ENCODE data around the gene CMKLR1. TPM values are rescaled to one million over a fixed set of nuclear protein-coding genes. Genes with fewer than 3 reads are reported as not detected.

The CMKLR1 gene
- total RNA-seq, 5 donors from 2014 or later (not counting 1 experiment from before 2014, with no cell fraction given): 0.76 to 6.7 (median 0.98) TPM

DNA sequence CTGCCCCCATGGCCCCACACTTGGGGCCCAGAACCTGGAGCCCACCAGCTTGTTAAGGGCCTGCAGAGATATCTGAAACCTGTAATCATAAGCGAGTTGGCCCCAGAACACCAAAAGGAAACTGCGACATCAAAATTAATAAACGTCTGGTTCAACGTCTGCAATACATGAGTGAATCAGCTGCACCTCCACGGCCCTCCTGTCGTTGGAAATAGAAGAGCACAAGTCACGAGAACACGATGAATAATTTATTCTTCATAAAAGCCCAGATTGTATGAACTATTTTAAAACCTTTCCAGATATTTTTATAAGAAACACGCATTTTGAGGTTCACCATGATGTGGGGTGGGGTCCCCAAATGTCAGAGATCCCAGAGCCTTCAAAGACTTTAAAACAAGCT, 9.7 kb upstream of the CMKLR1 start:
- 94% methylated on average over 7 of the region's 9 CpGs for WGBS (ENCODE audit: insufficient coverage)
- no peak overlapping the region for H3K4me3 Mint-ChIP-seq
- POLR2A ChIA-PET: no interaction called here

DNA sequence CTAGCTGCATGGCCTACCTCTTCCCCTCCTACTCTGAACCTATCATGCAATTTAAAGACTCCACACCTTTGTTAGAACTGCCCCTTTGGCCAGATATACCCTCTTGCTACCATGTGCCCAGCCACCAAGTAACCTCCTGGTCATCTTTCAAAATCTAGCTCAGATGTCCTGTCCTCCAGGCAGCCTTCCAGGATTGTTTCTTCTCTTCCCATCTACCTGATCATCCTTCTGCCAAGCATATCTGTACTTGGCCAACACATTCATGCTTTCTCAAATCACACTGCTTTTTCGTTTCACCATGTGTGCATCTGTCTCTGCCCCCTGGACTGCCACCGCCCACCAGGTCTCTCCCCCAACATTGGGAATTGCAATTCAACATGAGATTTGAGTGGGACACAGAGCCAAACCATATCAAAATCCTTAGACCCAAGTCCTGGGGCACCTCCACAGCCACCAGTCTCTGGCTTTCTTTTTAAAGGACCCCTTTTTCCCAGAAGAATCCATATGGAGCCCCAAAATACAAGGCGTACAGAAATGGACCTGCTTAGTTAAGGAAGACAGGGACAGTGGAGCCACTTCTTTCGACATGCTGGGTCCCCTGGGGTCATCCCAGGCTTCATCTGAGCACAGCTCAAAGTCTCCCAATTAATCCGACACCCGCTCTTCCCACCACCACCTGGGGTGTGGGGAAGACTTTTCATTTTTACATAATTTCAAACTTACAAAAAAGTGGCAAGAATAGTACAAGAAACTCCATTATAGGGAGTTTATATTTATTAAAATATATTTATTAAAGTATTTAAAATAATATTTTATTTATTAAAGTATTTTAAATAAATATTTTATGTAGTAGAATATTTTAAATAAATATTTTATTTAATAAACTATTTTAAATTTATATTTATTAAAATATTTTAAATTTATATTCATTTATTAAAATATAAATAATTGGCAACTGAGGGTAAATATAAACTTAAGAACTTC, 7.9 kb upstream of the CMKLR1 start:
- no peak overlapping the region for H3K27ac Mint-ChIP-seq
- CTCF ChIA-PET: no interaction called here

More for the DNA sequence above, 9.7 kb upstream of the CMKLR1 start:
- Mint-ChIP-seq H3K27me3 (peaks cover 0 to 8% of the 10 kb centered on the region in 2 donors), H3K4me1 (no peaks in the 10 kb centered on the region), H3K9me3 (peaks cover 0 to 5% (median 3%) of the 10 kb centered on the region in 3 donors), H3K36me3 (no peaks in the 10 kb centered on the region), H3K27ac (no peak overlapping the region)
- H3K27ac ChIP-seq (ENCODE audit: low read length): no peak overlapping the region
- H3K4me3 ChIP-seq (ENCODE audit: control insufficient read depth in 1 of 2, extremely low read depth in 1 of 2, low read length in 1 of 2): no peak overlapping the region
- no peaks in the 10 kb centered on the region for H3K36me3 ChIP-seq (ENCODE audit: control insufficient read depth in 2 of 2, extremely low read depth in 1 of 2, insufficient read depth in 1 of 2, low read length in 1 of 2)
- H3K4me1 ChIP-seq (ENCODE audit: control insufficient read depth in 1 of 2, extremely low read depth in 1 of 2, insufficient read depth in 2 of 2, low read length in 2 of 2): no peaks in the 10 kb centered on the region
- DNase-seq (no peak), ATAC-seq (replicated peaks in 1 of 4) (no peak)
- CTCF ChIA-PET: no interaction called here
- H3K27me3 ChIP-seq (replicated peaks in 1 of 2; ENCODE audit: control insufficient read depth in 2 of 2, extremely low read depth in 1 of 2, insufficient read depth in 2 of 2, low read length in 1 of 2): peaks cover 0 to 9% of the 10 kb centered on the region in 2 experiments
- no peaks in the 10 kb centered on the region for H3K9me3 ChIP-seq

DNA sequence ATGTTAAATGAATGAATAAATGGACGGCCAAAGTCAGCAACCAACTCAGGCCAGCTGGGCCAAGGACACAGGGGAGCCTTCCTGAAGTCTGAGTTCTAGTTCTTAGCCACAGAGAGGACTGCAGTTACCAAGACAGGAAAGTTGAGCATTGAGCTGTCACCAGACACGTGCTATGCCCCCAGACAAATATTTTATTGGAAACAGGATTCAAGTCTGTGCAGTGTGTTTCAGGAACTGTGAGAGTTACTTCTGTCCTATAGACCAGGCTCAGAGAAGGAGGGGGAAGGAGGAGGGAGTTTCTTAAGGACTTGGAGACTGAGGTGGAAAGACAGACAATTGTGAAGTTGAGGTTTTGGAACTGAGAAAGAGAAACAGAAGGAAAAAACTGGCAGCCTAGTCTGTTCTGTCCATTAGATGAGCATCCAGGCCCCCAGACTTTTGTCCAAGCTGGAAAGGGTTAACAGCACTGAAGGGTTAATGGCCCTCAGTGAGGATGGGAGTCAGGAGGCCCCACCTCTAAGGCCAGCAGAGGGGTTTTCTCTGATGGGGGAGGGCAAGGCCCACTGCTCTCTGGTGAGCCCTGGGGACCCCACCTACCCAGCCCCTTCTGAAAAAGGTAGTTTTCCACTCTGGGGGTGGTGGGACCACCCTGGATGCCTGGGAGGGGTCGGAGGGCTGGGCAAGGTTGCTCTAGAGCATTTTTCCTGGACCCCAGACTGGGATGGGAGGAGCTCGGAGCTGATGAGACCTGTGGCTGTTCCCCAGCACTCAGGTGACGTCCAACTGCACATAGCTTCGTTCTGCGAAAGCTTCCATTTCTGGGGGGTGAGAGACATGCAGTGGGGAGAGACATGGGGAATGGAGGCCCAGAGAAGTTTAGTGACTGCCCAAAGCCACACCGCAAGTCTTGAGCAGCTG, 6.9 kb upstream of the CMKLR1 start:
- Mint-ChIP-seq H3K4me3 (no peak overlapping the region), H3K27ac (no peak overlapping the region), H3K4me1 (no peaks in the 10 kb centered on the region), H3K27me3 (peaks cover 1 to 10% of the 10 kb centered on the region in 2 donors), H3K9me3 (peaks cover 0 to 5% (median 3%) of the 10 kb centered on the region in 3 donors), H3K36me3 (no peaks in the 10 kb centered on the region)
- Histone ChIP-seq H3K9me3 (no peaks in the 10 kb centered on the region), H3K27ac (ENCODE audit: low read length) (no peak overlapping the region), H3K4me1 (ENCODE audit: control insufficient read depth in 1 of 2, extremely low read depth in 1 of 2, insufficient read depth in 2 of 2, low read length in 2 of 2) (no peaks in the 10 kb centered on the region), H3K4me3 (ENCODE audit: control insufficient read depth in 1 of 2, extremely low read depth in 1 of 2, low read length in 1 of 2) (no peak overlapping the region), H3K27me3 (replicated peaks in 1 of 2; ENCODE audit: control insufficient read depth in 2 of 2, extremely low read depth in 1 of 2, insufficient read depth in 2 of 2, low read length in 1 of 2) (peaks cover 0 to 26% of the 10 kb centered on the region in 2 experiments), H3K36me3 (ENCODE audit: control insufficient read depth in 2 of 2, extremely low read depth in 1 of 2, insufficient read depth in 1 of 2, low read length in 1 of 2) (no peaks in the 10 kb centered on the region)
- POLR2A ChIA-PET: no interaction called here
- ATAC-seq (replicated peaks in 1 of 4) (no peak), DNase-seq (no peak)
- CTCF ChIA-PET: no interaction called here
- 47% methylated on average over 3 of the region's 8 CpGs for WGBS (ENCODE audit: insufficient coverage)

More for the DNA sequence above, 7.9 kb upstream of the CMKLR1 start:
- no peak for DNase-seq
- Histone ChIP-seq H3K36me3 (ENCODE audit: control insufficient read depth in 2 of 2, extremely low read depth in 1 of 2, insufficient read depth in 1 of 2, low read length in 1 of 2) (no peaks in the 10 kb centered on the region), H3K27ac (ENCODE audit: low read length) (no peak overlapping the region), H3K9me3 (no peaks in the 10 kb centered on the region), H3K4me3 (ENCODE audit: control insufficient read depth in 1 of 2, extremely low read depth in 1 of 2, low read length in 1 of 2) (no peak overlapping the region), H3K27me3 (replicated peaks in 1 of 2; ENCODE audit: control insufficient read depth in 2 of 2, extremely low read depth in 1 of 2, insufficient read depth in 2 of 2, low read length in 1 of 2) (peaks cover 0 to 24% of the 10 kb centered on the region in 2 experiments), H3K4me1 (ENCODE audit: control insufficient read depth in 1 of 2, extremely low read depth in 1 of 2, insufficient read depth in 2 of 2, low read length in 2 of 2) (no peaks in the 10 kb centered on the region)
- Mint-ChIP-seq H3K27me3 (peaks cover 0 to 8% of the 10 kb centered on the region in 2 donors), H3K9me3 (peaks cover 0 to 5% (median 3%) of the 10 kb centered on the region in 3 donors), H3K4me3 (no peak overlapping the region), H3K36me3 (no peaks in the 10 kb centered on the region), H3K4me1 (no peaks in the 10 kb centered on the region)
- 92% methylated on average over 3 of the region's 6 CpGs for WGBS (ENCODE audit: insufficient coverage)
- ATAC-seq (replicated peaks in 1 of 4): no peak
- POLR2A ChIA-PET: no interaction called here

DNA sequence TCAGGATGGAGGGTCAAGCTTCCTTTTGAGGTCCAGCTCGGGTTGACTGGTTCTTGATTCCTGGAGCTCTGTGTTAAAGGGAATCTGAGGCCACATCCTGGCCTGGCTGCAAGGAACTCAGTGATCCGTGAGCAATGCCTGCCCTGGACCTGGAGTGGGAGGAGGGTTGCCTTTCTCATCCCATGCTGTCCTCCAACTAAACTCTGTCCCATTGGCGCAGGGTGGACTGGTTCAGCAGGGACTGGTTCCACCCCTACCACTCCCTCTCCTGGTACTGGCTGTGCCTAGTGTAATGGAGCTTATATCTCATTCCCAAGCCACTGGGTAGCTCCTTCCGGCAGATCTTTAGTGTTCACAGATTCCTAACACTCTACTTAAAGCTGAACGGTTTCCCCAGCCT, 3.9 kb upstream of the CMKLR1 start:
- Histone ChIP-seq H3K4me3 (ENCODE audit: control insufficient read depth in 1 of 2, extremely low read depth in 1 of 2, low read length in 1 of 2) (no peak overlapping the region), H3K27me3 (replicated peaks in 1 of 2; ENCODE audit: control insufficient read depth in 2 of 2, extremely low read depth in 1 of 2, insufficient read depth in 2 of 2, low read length in 1 of 2) (peaks cover 0 to 37% of the 10 kb centered on the region in 2 experiments), H3K4me1 (ENCODE audit: control insufficient read depth in 1 of 2, extremely low read depth in 1 of 2, insufficient read depth in 2 of 2, low read length in 2 of 2) (peaks cover 0 to 8% of the 10 kb centered on the region in 2 experiments), H3K27ac (ENCODE audit: low read length) (no peak overlapping the region), H3K9me3 (no peaks in the 10 kb centered on the region), H3K36me3 (ENCODE audit: control insufficient read depth in 2 of 2, extremely low read depth in 1 of 2, insufficient read depth in 1 of 2, low read length in 1 of 2) (no peaks in the 10 kb centered on the region)
- H3K36me3 Mint-ChIP-seq: no peaks in the 10 kb centered on the region
- DNase-seq (no peak), ATAC-seq (replicated peaks in 1 of 4) (no peak)
- no peak overlapping the region for H3K27ac Mint-ChIP-seq
- H3K9me3 Mint-ChIP-seq: peaks cover 0 to 3% (median 0%) of the 10 kb centered on the region in 3 donors
- CTCF ChIA-PET: no interaction called here
- POLR2A ChIA-PET: no interaction called here
- H3K4me3 Mint-ChIP-seq: no peak overlapping the region
- WGBS (ENCODE audit: insufficient coverage): 59% methylated on average over 3 of the region's 5 CpGs
- H3K4me1 Mint-ChIP-seq: peaks cover 0 to 8% (median 0%) of the 10 kb centered on the region in 3 donors
- H3K27me3 Mint-ChIP-seq: peaks cover 19 to 24% of the 10 kb centered on the region in 2 donors

DNA sequence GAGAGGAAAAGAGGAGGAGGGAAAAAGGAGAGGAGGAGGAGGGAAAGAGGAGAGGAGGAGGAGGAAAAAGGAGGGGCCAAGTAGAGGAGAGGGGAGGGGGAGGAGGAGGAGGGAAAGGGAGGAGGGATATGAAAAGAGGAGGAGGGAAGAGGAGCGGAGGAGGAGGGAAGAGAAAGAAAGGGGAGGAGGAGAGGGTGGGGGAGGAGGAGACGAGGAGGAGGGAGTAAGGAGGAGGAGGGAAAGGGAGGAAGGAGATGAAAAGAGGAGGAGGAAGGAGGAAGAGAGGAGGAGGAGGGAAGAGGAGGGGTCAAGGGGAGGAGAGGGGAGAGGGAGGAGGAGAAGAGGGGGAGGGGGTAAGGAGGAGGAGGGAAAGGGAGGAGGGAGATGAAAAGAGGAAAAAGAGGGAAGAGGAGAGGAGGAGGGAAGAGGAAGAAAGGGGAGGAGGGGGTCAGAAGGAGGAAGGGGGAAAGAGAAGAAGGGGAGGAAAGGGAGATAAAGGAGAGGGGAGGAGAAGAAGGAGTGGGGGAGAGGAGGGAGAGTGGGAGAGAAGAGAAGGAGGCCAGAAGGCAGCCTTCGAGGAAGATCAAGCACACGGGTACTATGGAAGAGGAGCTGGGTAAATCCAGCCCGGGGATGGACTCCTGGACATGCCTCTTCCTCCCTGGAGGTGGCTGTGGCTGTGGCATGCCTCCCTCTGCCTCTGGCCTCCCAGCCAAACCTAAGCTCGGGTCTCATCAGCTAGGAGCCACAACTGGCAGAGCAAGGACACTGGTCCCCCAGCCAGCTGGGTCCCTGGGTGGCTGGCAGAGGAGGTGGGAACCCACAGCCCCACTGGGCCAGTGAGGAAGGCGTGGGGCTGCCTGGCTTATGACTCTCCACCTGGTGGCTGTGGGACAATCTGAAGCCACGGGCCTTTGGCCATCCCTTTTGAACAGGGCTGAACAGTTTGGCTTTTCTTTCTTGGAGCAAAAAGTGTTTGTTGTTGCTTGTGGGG, 3.0 kb upstream of the CMKLR1 start:
- DNase-seq (no peak), ATAC-seq (replicated peaks in 1 of 4) (no peak)
- H3K27me3 ChIP-seq (replicated peaks in 1 of 2; ENCODE audit: control insufficient read depth in 2 of 2, extremely low read depth in 1 of 2, insufficient read depth in 2 of 2, low read length in 1 of 2): peaks cover 0 to 43% of the 10 kb centered on the region in 2 experiments
- peaks cover 23 to 28% of the 10 kb centered on the region in 2 donors for H3K27me3 Mint-ChIP-seq
- H3K36me3 ChIP-seq (ENCODE audit: control insufficient read depth in 2 of 2, extremely low read depth in 1 of 2, insufficient read depth in 1 of 2, low read length in 1 of 2): no peaks in the 10 kb centered on the region
- ChIA-PET POLR2A (no interaction called here), CTCF (no interaction called here)
- 68% methylated on average over 4 of the region's 8 CpGs for WGBS (ENCODE audit: insufficient coverage)
- peaks cover 0 to 8% of the 10 kb centered on the region in 2 experiments for H3K4me1 ChIP-seq (ENCODE audit: control insufficient read depth in 1 of 2, extremely low read depth in 1 of 2, insufficient read depth in 2 of 2, low read length in 2 of 2)
- no peak overlapping the region for H3K27ac ChIP-seq (ENCODE audit: low read length)
- no peaks in the 10 kb centered on the region for H3K9me3 ChIP-seq
- H3K27ac Mint-ChIP-seq: no peak overlapping the region
- no peaks in the 10 kb centered on the region for H3K36me3 Mint-ChIP-seq
- H3K4me1 Mint-ChIP-seq: peaks cover 0 to 9% (median 0%) of the 10 kb centered on the region in 3 donors
- no peak overlapping the region for H3K4me3 Mint-ChIP-seq
- peaks cover 0 to 3% (median 0%) of the 10 kb centered on the region in 3 donors for H3K9me3 Mint-ChIP-seq
- H3K4me3 ChIP-seq (ENCODE audit: control insufficient read depth in 1 of 2, extremely low read depth in 1 of 2, low read length in 1 of 2): no peak overlapping the region
